Gastrocnemius medialis (tissue), 4 donors: ENCODE data around the gene DUSP8. TPM values are rescaled to one million over a fixed set of nuclear protein-coding genes. Genes with fewer than 3 reads are reported as not detected.

ENCODE experiments used
- ATAC-seq, 2 donors: fragments of 150-250 bp; one replicate each; pipeline ENCODE4 v1.9.1; 2016
- DNase-seq, 2 donors: peaks; one replicate each; pipeline ENCODE4 v3.0.0-alpha.2; 2019
- H3K27ac ChIP-seq, 4 donors: fragments of 200-600 bp; sonication (generic); 1 replicate in 1 of 4; 2 replicates in 3 of 4; pipeline ENCODE4 v1.5.1; 2016 to 2018; ENCODE audit warnings: mild to moderate bottlenecking in 2 of 4, moderate library complexity in 1 of 4
- H3K27me3 ChIP-seq, 3 donors: fragments of 200-600 bp; sonication (generic) in 2 of 3; 1 replicate in 1 of 3; 2 replicates in 2 of 3; pipeline versions ENCODE4 v1.5.1 to v1.6.0; 2016 to 2019; ENCODE audit warnings: mild to moderate bottlenecking in 1 of 3, moderate library complexity in 1 of 3
- H3K36me3 ChIP-seq, 2 donors: fragments of 200-600 bp; sonication (generic) in 1 of 2; one replicate each; pipeline ENCODE4 v1.5.1; 2017 to 2018
- H3K4me1 ChIP-seq, 2 donors: fragments of 200-600 bp; sonication (generic) in 1 of 2; one replicate each; pipeline ENCODE4 v1.5.1; 2016 to 2017; ENCODE audit warnings: mild to moderate bottlenecking in 2 of 2
- H3K4me3 ChIP-seq, 4 donors: fragments of 200-600 bp; sonication (generic) in 3 of 4; 1 replicate in 1 of 4; 2 replicates in 3 of 4; pipeline ENCODE4 v1.5.1; 2016 to 2019; ENCODE audit warnings: mild to moderate bottlenecking in 2 of 4
- H3K9me3 ChIP-seq, 3 donors: fragments of 200-600 bp; sonication (generic) in 2 of 3; 1 replicate in 1 of 3; 2 replicates in 2 of 3; pipeline ENCODE4 v1.5.1; 2016 to 2019
- CTCF ChIP-seq, 5 experiments: fragments of 450-650 bp in 3 of 5; fragments of 200-600 bp in 2 of 5; sonication (generic) in 2 of 5; IDR thresholded peaks in 4 of 5; conservative IDR thresholded peaks in 1 of 5; 1 replicate in 4 of 5; 2 replicates in 1 of 5; pipeline ENCODE4 v1.5.1; 2016 to 2019; ENCODE audit warnings: antibody characterized with exemption in 5 of 5, mild to moderate bottlenecking in 3 of 5, moderate library complexity in 3 of 5
- POLR2A ChIP-seq, 2 donors: fragments of 450-650 bp; IDR thresholded peaks; one replicate each; pipeline ENCODE4 v1.6.1; 2017; ENCODE audit warnings: antibody characterized with exemption in 2 of 2, mild to moderate bottlenecking in 2 of 2, moderate library complexity in 2 of 2
- in situ Hi-C, 4 donors: fragments of 200-750 bp; cut with MboI; loops; one replicate each; pipeline versions ENCODE4 v1.15.0 to v1.8.0; 2017; ENCODE audit warnings: low sequenced_read_pairs in 4 of 4
- intact Hi-C: fragments of 100-400 bp; cut with DNase I; formaldehyde crosslinking; loops from one replicate; pipeline ENCODE4 v1.15.1; 2023; ENCODE audit warnings: low total_unique reads
- total RNA-seq, 4 donors: library from RNA; depleted of rRNA; stranded (reverse); fragments of >200 nt; gene quantifications; one replicate each; pipeline versions ENCODE4 v1.1.0 to v1.2.3, GENCODE V29; 2016

The DUSP8 gene
- total RNA-seq, 4 donors from 2014 or later, result 2.6 to 25.9 (median 6.3) TPM

DNA sequence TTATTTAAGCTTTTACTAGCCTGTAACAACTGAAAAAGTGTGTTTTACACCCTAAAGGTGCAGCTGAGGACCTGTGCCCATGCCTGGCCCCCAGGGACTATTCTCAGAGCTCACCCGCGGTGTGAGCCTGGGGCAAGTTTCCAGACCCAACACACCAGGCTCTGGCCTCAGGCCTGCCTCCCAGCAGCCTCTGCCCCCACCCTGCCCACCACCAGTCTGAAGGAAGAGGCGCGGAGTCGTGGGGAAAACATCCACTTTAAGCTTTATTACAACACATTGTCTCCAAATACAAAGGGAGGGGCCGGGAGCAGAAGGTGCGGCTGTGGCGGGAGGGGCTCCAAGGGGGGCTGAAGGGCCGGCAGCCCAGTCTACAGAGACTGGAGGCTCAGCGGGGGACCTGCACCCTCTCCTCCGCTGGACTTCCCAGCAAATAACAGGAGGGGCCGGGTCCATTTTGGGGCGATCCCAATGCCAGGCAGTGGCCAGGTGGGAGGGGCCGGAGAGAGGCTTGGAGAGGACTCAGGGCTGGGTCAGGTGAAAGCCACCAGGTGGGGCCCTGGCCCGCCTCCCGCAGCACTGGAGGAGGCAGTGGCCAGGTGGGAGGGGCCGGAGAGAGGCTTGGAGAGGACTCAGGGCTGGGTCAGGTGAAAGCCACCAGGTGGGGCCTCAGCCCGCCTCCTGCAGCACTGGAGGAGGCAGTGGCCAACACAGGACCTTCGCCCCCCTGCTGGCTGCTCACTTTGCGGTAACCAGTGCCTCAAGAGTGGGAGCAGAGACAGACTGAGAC, 18.1 kb downstream of the DUSP8 start:
- H3K36me3 ChIP-seq, result no peaks in the 10 kb centered on the region
- peaks cover 21 to 39% of the 10 kb centered on the region in 2 donors for H3K4me1 ChIP-seq
- no peak overlapping the region for H3K4me3 ChIP-seq
- no peak for ATAC-seq
- H3K9me3 ChIP-seq, result no peaks in the 10 kb centered on the region
- DNase-seq, result no peak
- in situ Hi-C loops, result no loop called here
- peak in 1 of 5 experiments; percentile 8 for TF ChIP-seq CTCF (IDR thresholded peaks at IDR 0.05 in 4 of 5, conservative IDR thresholded peaks at IDR 0.05 in 1 of 5)
- TF ChIP-seq POLR2A (IDR thresholded peaks at IDR 0.05), result no peak
- peak overlapping the region in 1 of 4 donors; percentile 37 for H3K27ac ChIP-seq
- H3K27me3 ChIP-seq, result no peaks in the 10 kb centered on the region
- intact Hi-C loops, result no loop called here

GRCh38 chr11:1549338-1550330, 22.4 kb downstream of the DUSP8 start:
- no peaks in the 10 kb centered on the region for H3K27me3 ChIP-seq
- DNase-seq, result no peak
- no peak for ATAC-seq
- intact Hi-C loops (loop anchor here (5.0 kb wide), 1 partner anchor 38 kb away; the partner anchor contains the start of gene KRTAP5-1), in situ Hi-C loops (no loop called here)
- no peaks in the 10 kb centered on the region for H3K36me3 ChIP-seq
- no peak for TF ChIP-seq POLR2A (IDR thresholded peaks at IDR 0.05)
- TF ChIP-seq CTCF (IDR thresholded peaks at IDR 0.05 in 4 of 5, conservative IDR thresholded peaks at IDR 0.05 in 1 of 5), result peak in 1 of 5 experiments; percentile 14
- peaks cover 25 to 46% of the 10 kb centered on the region in 2 donors for H3K4me1 ChIP-seq
- H3K9me3 ChIP-seq, result no peaks in the 10 kb centered on the region
- H3K27ac ChIP-seq, result peak overlapping the region; percentile 82 to 99 (median 90)
- no peak overlapping the region for H3K4me3 ChIP-seq

- intact Hi-C loops (loop anchor here (5.0 kb wide), 1 partner anchor 39 kb away; the partner anchor contains the start of gene KRTAP5-1), in situ Hi-C loops (no loop called here)
- peak; percentile 75 to 92 for DNase-seq
- TF ChIP-seq CTCF (IDR thresholded peaks at IDR 0.05 in 4 of 5, conservative IDR thresholded peaks at IDR 0.05 in 1 of 5), result no peak
- peak; percentile 82 to 84 for TF ChIP-seq POLR2A (IDR thresholded peaks at IDR 0.05)
- H3K27me3 ChIP-seq, result no peaks in the 10 kb centered on the region
- no peaks in the 10 kb centered on the region for H3K36me3 ChIP-seq
- peak overlapping the region; percentile 19 to 47 (median 37) for H3K4me3 ChIP-seq
- H3K27ac ChIP-seq, result peak overlapping the region; percentile 82 to 99 (median 90)
- no peaks in the 10 kb centered on the region for H3K9me3 ChIP-seq
- peaks cover 20 to 35% of the 10 kb centered on the region in 2 donors for H3K4me1 ChIP-seq
- ATAC-seq, result peak; percentile 84 to 86
Measured at GRCh38 chr11:1548221-1549070, 23.6 kb downstream of the DUSP8 start.
